IMR-90 (cell line): ENCODE results near the gene CLIC3. TPM values are rescaled to one million over a fixed set of nuclear protein-coding genes. Genes with fewer than 3 reads are reported as not detected.
A peak's percentile ranks its signal among the peaks of the same experiment; 100 is the strongest.

Experiments used
- ATAC-seq: fragments of 200-7000 bp; cut with Tn5 transposase; 2 replicates; pipeline ENCODE4 v1.9.1; 2020; ENCODE audit warnings: low read depth, mild to moderate bottlenecking, moderate library complexity
- BruUV-seq: library from RNA; stranded (reverse); fragments of 400-500 nt; replicated peaks from 2 replicates; lab custom pipeline; 2021; lab: Mats Ljungman, UMichigan
- CTCF ChIA-PET: fragments of 300-600 bp; formaldehyde crosslinking; extraction: SDS; loops from one replicate; lab custom pipeline; 2021; ENCODE audit warnings: antibody characterized with exemption; lab: Yijun Ruan, JAX
- POLR2A ChIA-PET: fragments of 300-600 bp; sonication (Branson Sonifier 250); formaldehyde crosslinking; loops from one replicate; lab custom pipeline; 2022; ENCODE audit warnings: antibody characterized with exemption; ENCODE audit not compliant: unreplicated experiment; lab: Charles Lee
- DNase-seq: peaks from one replicate; pipeline ENCODE4 v3.0.0; 2013
- H2AFZ ChIP-seq: replicated peaks from 2 replicates; pipeline ENCODE3; 2013; ENCODE audit warnings: low read length, mild to moderate bottlenecking; ENCODE audit not compliant: poor library complexity
- H2AK5ac ChIP-seq: 2 replicates; pipeline ENCODE4 v1.6.1; 2013; ENCODE audit warnings: low read depth, low read length, inconsistent platforms
- H2AK9ac ChIP-seq: replicated peaks from 2 replicates; pipeline ENCODE3; 2013; ENCODE audit warnings: mild to moderate bottlenecking, low read depth, low read length, moderate library complexity; ENCODE audit not compliant: poor library complexity
- H2BK120ac ChIP-seq: 2 replicates; pipeline ENCODE4 v1.6.1; 2013; ENCODE audit warnings: low read depth, low read length, inconsistent platforms
- H2BK15ac ChIP-seq: 3 replicates; pipeline ENCODE4 v1.6.1; 2013; ENCODE audit warnings: low read depth, low read length, inconsistent platforms
- H2BK20ac ChIP-seq: 2 replicates; pipeline ENCODE4 v1.6.1; 2013; ENCODE audit warnings: low read depth, mild to moderate bottlenecking, inconsistent platforms, low read length, moderate library complexity
- H2BK5ac ChIP-seq: 2 replicates; pipeline ENCODE4 v1.6.1; 2013; ENCODE audit warnings: mild to moderate bottlenecking, low read depth, low read length, inconsistent platforms; ENCODE audit not compliant: poor library complexity, severe bottlenecking
- H3K14ac ChIP-seq: replicated peaks from 2 replicates; pipeline ENCODE4 v1.6.1; 2013; ENCODE audit warnings: low read depth, low read length, inconsistent platforms
- H3K18ac ChIP-seq: 2 replicates; pipeline ENCODE4 v1.6.1; 2013; ENCODE audit warnings: low read depth, low read length, control low read depth
- H3K23ac ChIP-seq: 2 replicates; pipeline ENCODE4 v1.6.1; 2013; ENCODE audit warnings: low read depth, low read length, inconsistent platforms
- H3K27ac ChIP-seq: 2 replicates; pipeline ENCODE4 v1.5.1; 2013; ENCODE audit warnings: mild to moderate bottlenecking, control low read depth, low read length; ENCODE audit not compliant: insufficient read depth
- H3K27me3 ChIP-seq: 2 replicates; pipeline ENCODE4 v1.6.1; 2013; ENCODE audit warnings: low read length; ENCODE audit not compliant: control insufficient read depth, insufficient read depth
- H3K36me3 ChIP-seq: 2 replicates; pipeline ENCODE4 v1.6.1; 2013; ENCODE audit warnings: low read length, mixed read lengths; ENCODE audit not compliant: control insufficient read depth, insufficient read depth
- H3K4ac ChIP-seq: 2 replicates; pipeline ENCODE4 v1.6.1; 2013; ENCODE audit warnings: low read depth, low read length, inconsistent platforms
- H3K4me1 ChIP-seq: 2 replicates; pipeline ENCODE4 v1.6.1; 2013; ENCODE audit warnings: low read length, mixed read lengths; ENCODE audit not compliant: control insufficient read depth, insufficient read depth
- H3K4me2 ChIP-seq: 2 replicates; pipeline ENCODE4 v1.6.1; 2013; ENCODE audit warnings: low read depth, mild to moderate bottlenecking, control low read depth, low read length, moderate library complexity
- H3K4me3 ChIP-seq: 2 replicates; pipeline ENCODE4 v1.5.1; 2013; ENCODE audit warnings: low read depth, mild to moderate bottlenecking, control low read depth, low read length, moderate library complexity; ENCODE audit not compliant: insufficient read depth
- H3K56ac ChIP-seq: 2 replicates; pipeline ENCODE4 v1.6.1; 2013; ENCODE audit warnings: low read length, inconsistent platforms; ENCODE audit not compliant: insufficient read depth; ENCODE audit errors: extremely low read depth
- H3K79me1 ChIP-seq, 2 experiments: 2 replicates each; pipeline ENCODE4 v1.6.1; 2013; ENCODE audit warnings: low read length in 2 of 2, inconsistent platforms in 1 of 2, low read depth in 1 of 2
- H3K9ac ChIP-seq: 2 replicates; pipeline ENCODE4 v1.6.1; 2013; ENCODE audit warnings: low read depth, low read length, control low read depth
- H3K9me1 ChIP-seq: 2 replicates; pipeline ENCODE4 v1.6.1; 2013; ENCODE audit warnings: low read length, inconsistent platforms; ENCODE audit not compliant: insufficient read depth
- H3K9me3 ChIP-seq: 2 replicates; pipeline ENCODE4 v1.6.1; 2013; ENCODE audit warnings: low read length; ENCODE audit not compliant: control insufficient read depth, insufficient read depth
- H4K20me1 ChIP-seq: 2 replicates; pipeline ENCODE4 v1.6.1; 2013; ENCODE audit warnings: low read length, inconsistent platforms; ENCODE audit not compliant: insufficient read depth
- H4K5ac ChIP-seq: 2 replicates; pipeline ENCODE4 v1.6.1; 2013; ENCODE audit warnings: mild to moderate bottlenecking, low read depth, low read length, control low read depth
- H4K8ac ChIP-seq, 2 experiments: 2 replicates each; pipeline ENCODE4 v1.6.1; 2013; ENCODE audit warnings: low read depth in 2 of 2, low read length in 2 of 2, control low read depth in 1 of 2, inconsistent platforms in 1 of 2
- H4K91ac ChIP-seq: 2 replicates; pipeline ENCODE4 v1.6.1; 2013; ENCODE audit warnings: low read depth, low read length, inconsistent platforms; ENCODE audit not compliant: insufficient read depth
- ELK1 ChIP-seq: fragments of 150-350 bp; IDR thresholded peaks from 2 replicates; pipeline ENCODE4 v1.6.1; 2016; ENCODE audit warnings: low read depth, mild to moderate bottlenecking, low read length, moderate library complexity, borderline replicate concordance
- MAZ ChIP-seq: IDR thresholded peaks from 2 replicates; pipeline ENCODE4 v1.6.1; 2012; ENCODE audit warnings: low read depth, mild to moderate bottlenecking, low read length, improper control_type of control experiment, moderate library complexity, borderline replicate concordance
- MXI1 ChIP-seq: IDR thresholded peaks from 2 replicates; pipeline ENCODE4 v1.6.1; 2012; ENCODE audit warnings: low read depth, mild to moderate bottlenecking, low read length, moderate library complexity, borderline replicate concordance
- RAD21 ChIP-seq: IDR thresholded peaks from 2 replicates; pipeline ENCODE4 v1.6.1; 2012; ENCODE audit warnings: low read length, improper control_type of control experiment
- WGBS, 2 experiments: methylation state at CpG; one replicate each; pipeline versions ENCODE4 v1.1.5 to v1.1.7; 2013; ENCODE audit warnings: missing lambda C conversion rate in 2 of 2; ENCODE audit not compliant: insufficient read length in 1 of 2; ENCODE audit errors: extremely low coverage in 2 of 2; 5-methylcytosine and 5-hydroxymethylcytosine counted together
- dilution Hi-C: fragments of 300-500 bp; cut with HindIII; formaldehyde crosslinking; loops from one replicate; pipeline ENCODE4 v1.14.3; 2018; ENCODE audit warnings: low sequenced_read_pairs; ENCODE audit not compliant: unreplicated experiment
- in situ Hi-C: fragments of 300-500 bp; cut with MboI; formaldehyde crosslinking; loops from 3 replicates; pipeline ENCODE4 v1.14.3; 2019; ENCODE audit warnings: low sequenced_read_pairs, inconsistent platforms, mixed read lengths
- intact Hi-C: fragments of 100-400 bp; cut with micrococcal nuclease; formaldehyde crosslinking; loops from 2 replicates; pipeline ENCODE4 v1.10.0; 2022
- polyA plus RNA-seq, 3 experiments: library from polyadenylated mRNA; depleted of rRNA; stranded (reverse); fragments of >200 nt; gene quantifications; 2 replicates each; pipeline ENCODE4 v1.2.3, GENCODE V29; 2012; ENCODE audit warnings: low replicate concordance in 1 of 3
- total RNA-seq: library from RNA; depleted of rRNA; stranded (reverse); fragments of >200 nt; gene quantifications from 2 replicates; pipeline ENCODE4 v1.2.3, GENCODE V29; 2012

Gene CLIC3
- total and polyA plus RNA-seq, 2 of the 4 experiments (the other 2 are of a cell fraction) = 0.18 to 1.7 TPM

DNA sequence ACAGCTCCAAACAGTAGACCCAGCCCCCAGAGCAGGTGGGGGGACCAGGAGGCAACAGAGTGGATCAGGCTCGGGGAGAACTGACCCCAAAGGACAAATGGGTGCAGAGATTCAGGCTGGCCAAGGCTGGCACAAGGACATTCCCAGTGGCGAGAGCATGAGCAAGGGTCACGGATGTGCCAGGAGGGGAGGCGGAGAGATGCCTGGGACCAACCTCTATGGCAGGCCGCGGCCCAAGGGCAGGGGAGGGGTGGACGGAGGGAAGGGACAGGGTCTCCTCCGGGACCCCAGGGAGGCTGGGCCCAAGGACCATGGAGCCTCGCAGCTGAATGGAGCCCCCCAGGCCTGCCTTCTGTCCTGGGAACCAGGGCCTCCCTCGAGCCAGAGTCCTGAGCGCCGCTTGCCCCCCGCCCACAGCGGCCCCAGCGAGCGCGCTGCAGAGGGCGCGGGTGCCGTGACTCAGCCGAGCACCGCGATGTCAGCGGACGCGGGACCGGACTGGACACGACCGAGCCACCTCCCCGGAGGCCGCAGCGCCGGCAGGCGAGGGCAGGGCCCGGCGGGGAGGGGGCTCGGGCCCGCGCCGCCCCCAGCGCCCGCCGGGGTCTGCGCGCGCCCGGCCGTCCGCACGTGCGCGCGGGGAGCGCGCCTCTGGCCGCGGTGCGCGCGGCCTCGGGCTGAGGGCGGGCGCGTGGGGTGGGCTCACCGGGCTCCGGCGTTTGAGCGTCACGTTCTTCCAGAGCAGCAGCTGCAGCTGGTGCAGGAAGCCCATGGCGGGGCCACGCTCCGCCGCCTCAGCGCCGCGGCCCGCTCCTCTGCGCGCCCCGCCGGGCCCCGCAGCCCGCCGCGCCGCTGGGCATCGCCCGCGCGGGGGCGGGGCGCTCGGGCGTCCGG lies 31.2 kb upstream of the CLIC3 start, which contains the start of gene ABCA2:
Gene ABCA2 (minus strand): TSS at position 869 of the 894 bp plus-strand sequence. CDS start 97 bp downstream, at position 772.
- peak within 1 kb of the TSS; percentile 84 for H2AK5ac ChIP-seq
- H3K4me1 ChIP-seq = peaks cover 5% of the 10 kb centered on the region
- peak within 1 kb of the TSS; percentile 52 for H3K4ac ChIP-seq
- in situ Hi-C loops = no loop called here
- ChIA-PET POLR2A (no interaction called here), CTCF (no interaction called here)
- H2BK5ac ChIP-seq = no peak within 1 kb of the TSS
- peak within 1 kb of the TSS in 1 of 2 experiments; percentile 39; a peak in 1 of 4 replicates for H4K8ac ChIP-seq
- H3K36me3 ChIP-seq = no peaks in the 10 kb centered on the region
- peak within 1 kb of the TSS; percentile 71 for H3K9ac ChIP-seq
- H3K27ac ChIP-seq = peak within 1 kb of the TSS; percentile 23; the same call in 1 of the 2 replicates
- H3K56ac ChIP-seq = no peak within 1 kb of the TSS
- ATAC-seq (peak; percentile 52), DNase-seq (peak; percentile 12)
- H2AK9ac ChIP-seq = peak within 1 kb of the TSS; percentile 90
- H3K4me3 ChIP-seq = peak within 1 kb of the TSS; percentile 88
- peak within 1 kb of the TSS; percentile 71; the same call in 1 of the 2 replicates for H4K5ac ChIP-seq
- peak within 1 kb of the TSS; percentile 52; the same call in 1 of the 2 replicates for H3K14ac ChIP-seq
- H2BK20ac ChIP-seq = no peak within 1 kb of the TSS
- dilution Hi-C loops = no loop called here
- BruUV-seq = no TSS peak
- H4K20me1 ChIP-seq = no peaks in the 10 kb centered on the region; the same call in 1 of the 2 replicates
- peaks cover 0 to 7% of the 10 kb centered on the region in 2 experiments; a peak in 2 of 4 replicates for H3K79me1 ChIP-seq
- H3K18ac ChIP-seq = peak within 1 kb of the TSS; percentile 19; the same call in 1 of the 2 replicates
- no peak within 1 kb of the TSS for H2BK15ac ChIP-seq
- H3K4me2 ChIP-seq = peak within 1 kb of the TSS; percentile 96
- H3K23ac ChIP-seq = peak within 1 kb of the TSS; percentile 59
- H3K27me3 ChIP-seq = no peaks in the 10 kb centered on the region; the same call in 1 of the 2 replicates
- TF ChIP-seq ELK1 (no peak), MAZ (peak; percentile 28; the same call in 1 of the 2 replicates), MXI1 (0 out of 2 replicates have a peak, but pooled peaks have one; percentile 8), RAD21 (no peak)
- 0 out of 2 replicates have a peak within 1 kb of the TSS, but pooled peaks have one; percentile 23 for H2BK120ac ChIP-seq
- no peaks in the 10 kb centered on the region for H3K9me3 ChIP-seq
- peaks cover 4% of the 10 kb centered on the region; the same call in 1 of the 2 replicates for H3K9me1 ChIP-seq
- H2AFZ ChIP-seq = peak within 1 kb of the TSS; percentile 92
- H4K91ac ChIP-seq = peak within 1 kb of the TSS; percentile 0; the same call in 1 of the 2 replicates
- intact Hi-C loops = loop anchor here (2.0 kb wide), 1 partner anchor 21 kb away; no protein-coding TSS in a partner anchor
- WGBS, 2 experiments = 4% methylated on average over 47 of the region's 95 CpGs; no CpG with 5 or more reads in 1 of the 2 experiments
